OCI-LY1 (cell line): ENCODE results near the gene STEAP1B.

Experiments
- H2AFZ ChIP-seq: fragments of 200-600 bp; sonication (generic), shearing (Covaris generic); 2 replicates; pipeline ENCODE4 v1.6.0; 2014; ENCODE audit warnings: antibody characterized with exemption, mild to moderate bottlenecking, low read length
- H3F3A ChIP-seq: fragments of 200-600 bp; sonication (generic), shearing (Covaris generic); 2 replicates; pipeline ENCODE4 v1.6.0; 2014; ENCODE audit warnings: mild to moderate bottlenecking, antibody characterized with exemption, low read length, moderate library complexity; ENCODE audit not compliant: insufficient read depth
- H3K27ac ChIP-seq: fragments of 200-600 bp; sonication (generic); 2 replicates; pipeline ENCODE4 v1.5.1; 2014; ENCODE audit warnings: low read length, mixed run types, mild to moderate bottlenecking, low read depth; ENCODE audit not compliant: poor library complexity, severe bottlenecking
- H3K27me3 ChIP-seq: fragments of 200-600 bp; sonication (generic); 2 replicates; pipeline ENCODE4 v1.6.0; 2014; ENCODE audit warnings: antibody characterized with exemption, mild to moderate bottlenecking, low read length, moderate library complexity; ENCODE audit not compliant: insufficient read depth
- H3K36me3 ChIP-seq: fragments of 200-600 bp; sonication (generic); 2 replicates; pipeline ENCODE4 v1.6.1; 2014; ENCODE audit warnings: mild to moderate bottlenecking, antibody characterized with exemption, low read length, moderate library complexity, mixed read lengths; ENCODE audit not compliant: insufficient read depth
- H3K4me1 ChIP-seq: fragments of 200-600 bp; sonication (generic); 2 replicates; pipeline ENCODE4 v1.5.1; 2014; ENCODE audit warnings: mild to moderate bottlenecking, low read length, moderate library complexity; ENCODE audit not compliant: insufficient read depth, severe bottlenecking
- H3K4me2 ChIP-seq: fragments of 200-600 bp; sonication (generic), shearing (Covaris generic); 2 replicates; pipeline ENCODE4 v1.6.1; 2014; ENCODE audit warnings: low read length
- H3K4me3 ChIP-seq: fragments of 200-600 bp; sonication (generic); 2 replicates; pipeline ENCODE4 v1.5.1; 2014; ENCODE audit warnings: low read length, low read depth, mild to moderate bottlenecking, mixed read lengths; ENCODE audit not compliant: poor library complexity, severe bottlenecking
- H3K79me2 ChIP-seq: fragments of 200-600 bp; shearing (Covaris generic); 2 replicates; pipeline ENCODE4 v1.6.1; 2016; ENCODE audit warnings: mixed run types, low read length, mixed read lengths; ENCODE audit not compliant: insufficient read depth
- H3K9ac ChIP-seq: fragments of 200-600 bp; sonication (generic), shearing (Covaris generic); 2 replicates; pipeline ENCODE4 v1.6.1; 2014; ENCODE audit warnings: mild to moderate bottlenecking, low read length, mixed read lengths
- H3K9me2 ChIP-seq: fragments of 200-600 bp; sonication (generic), shearing (Covaris generic); 2 replicates; pipeline ENCODE4 v1.6.1; 2014; ENCODE audit warnings: low read depth, mild to moderate bottlenecking, low read length, mixed read lengths
- H3K9me3 ChIP-seq: fragments of 200-600 bp; shearing (Covaris generic); 2 replicates; pipeline ENCODE4 v1.6.1; 2014; ENCODE audit warnings: low read length, mixed read lengths
- H4K20me1 ChIP-seq: fragments of 200-600 bp; sonication (generic), shearing (Covaris generic); 2 replicates; pipeline ENCODE4 v1.6.0; 2016; ENCODE audit warnings: mild to moderate bottlenecking, low read length; ENCODE audit not compliant: insufficient read depth
- EZH2 ChIP-seq: fragments of 200-600 bp; sonication (generic), shearing (Covaris generic); IDR thresholded peaks from 2 replicates; pipeline ENCODE4 v1.8.0; 2017; ENCODE audit warnings: borderline replicate concordance, mixed run types, mild to moderate bottlenecking, antibody characterized with exemption, low read length, moderate library complexity, mixed read lengths
- TF ChIP-seq, protein P1 (sequence below): fragments of 200-600 bp; sonication (generic), shearing (Covaris generic); IDR thresholded peaks from 2 replicates; pipeline ENCODE4 v1.5.1; 2017; ENCODE audit warnings: mild to moderate bottlenecking, antibody characterized with exemption, low read length, moderate library complexity, mixed read lengths

Gene STEAP1B

GRCh38 chr7:22481726-22482125 is 18.3 kb downstream of the STEAP1B start:
- TF ChIP-seq EZH2, result no peak
- TF ChIP-seq, protein P1, sequence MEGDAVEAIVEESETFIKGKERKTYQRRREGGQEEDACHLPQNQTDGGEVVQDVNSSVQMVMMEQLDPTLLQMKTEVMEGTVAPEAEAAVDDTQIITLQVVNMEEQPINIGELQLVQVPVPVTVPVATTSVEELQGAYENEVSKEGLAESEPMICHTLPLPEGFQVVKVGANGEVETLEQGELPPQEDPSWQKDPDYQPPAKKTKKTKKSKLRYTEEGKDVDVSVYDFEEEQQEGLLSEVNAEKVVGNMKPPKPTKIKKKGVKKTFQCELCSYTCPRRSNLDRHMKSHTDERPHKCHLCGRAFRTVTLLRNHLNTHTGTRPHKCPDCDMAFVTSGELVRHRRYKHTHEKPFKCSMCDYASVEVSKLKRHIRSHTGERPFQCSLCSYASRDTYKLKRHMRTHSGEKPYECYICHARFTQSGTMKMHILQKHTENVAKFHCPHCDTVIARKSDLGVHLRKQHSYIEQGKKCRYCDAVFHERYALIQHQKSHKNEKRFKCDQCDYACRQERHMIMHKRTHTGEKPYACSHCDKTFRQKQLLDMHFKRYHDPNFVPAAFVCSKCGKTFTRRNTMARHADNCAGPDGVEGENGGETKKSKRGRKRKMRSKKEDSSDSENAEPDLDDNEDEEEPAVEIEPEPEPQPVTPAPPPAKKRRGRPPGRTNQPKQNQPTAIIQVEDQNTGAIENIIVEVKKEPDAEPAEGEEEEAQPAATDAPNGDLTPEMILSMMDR, result no peak
- Histone ChIP-seq H3K9ac (no peak overlapping the region), H3K4me3 (no peak overlapping the region), H3K36me3 (no peaks in the 10 kb centered on the region), H3K79me2 (no peaks in the 10 kb centered on the region), H3K27me3 (no peaks in the 10 kb centered on the region), H3K4me1 (peaks cover 8% of the 10 kb centered on the region), H2AFZ (no peak overlapping the region), H3K4me2 (no peak overlapping the region), H3K9me2 (no peaks in the 10 kb centered on the region), H3K27ac (no peak overlapping the region), H3K9me3 (no peaks in the 10 kb centered on the region), H3F3A (no peaks in the 10 kb centered on the region), H4K20me1 (no peaks in the 10 kb centered on the region)

GRCh38 chr7:22480523-22481075 is 19.4 kb downstream of the STEAP1B start:
- Histone ChIP-seq H2AFZ (no peak overlapping the region), H3K9ac (no peak overlapping the region), H3K4me1 (peaks cover 8% of the 10 kb centered on the region), H3K27me3 (no peaks in the 10 kb centered on the region), H3F3A (no peaks in the 10 kb centered on the region), H4K20me1 (no peaks in the 10 kb centered on the region), H3K9me3 (no peaks in the 10 kb centered on the region), H3K27ac (no peak overlapping the region), H3K4me3 (no peak overlapping the region), H3K79me2 (no peaks in the 10 kb centered on the region), H3K9me2 (no peaks in the 10 kb centered on the region), H3K4me2 (no peak overlapping the region), H3K36me3 (no peaks in the 10 kb centered on the region; the same call in 1 of the 2 replicates)
- no peak for TF ChIP-seq EZH2
- TF ChIP-seq, protein P1, result no peak

DNA sequence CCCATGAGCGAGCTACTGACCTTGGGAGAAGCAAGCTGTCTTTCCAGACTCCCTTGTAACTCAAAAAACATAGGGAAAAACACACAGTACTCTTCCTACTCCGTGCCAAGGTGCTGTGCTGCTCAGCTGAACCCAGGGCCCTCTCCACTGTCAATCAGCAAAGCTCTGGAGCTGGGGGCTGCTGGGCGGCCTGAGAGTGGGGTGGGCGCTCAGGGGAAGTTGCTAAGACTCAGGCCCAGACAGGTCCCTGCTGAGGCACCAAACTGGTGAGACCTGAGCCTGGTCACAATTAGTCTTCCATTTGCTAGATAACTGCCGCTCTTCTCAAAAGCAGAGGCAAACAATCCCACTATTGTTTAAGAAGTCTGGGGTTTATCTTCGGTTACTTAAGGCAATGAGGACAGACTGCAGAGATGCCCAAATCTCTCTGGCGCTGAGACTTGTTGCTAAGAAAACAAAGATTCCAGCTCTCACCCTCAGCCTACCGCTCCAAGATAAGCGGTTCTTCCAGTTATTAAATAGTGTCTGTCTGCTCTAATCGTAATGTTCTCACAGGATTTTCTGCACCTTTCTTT is 22.0 kb downstream of the STEAP1B start:
- no peaks in the 10 kb centered on the region; the same call in 1 of the 2 replicates for H3K36me3 ChIP-seq
- no peak overlapping the region for H3K4me2 ChIP-seq
- no peak overlapping the region for H3K4me3 ChIP-seq
- H3F3A ChIP-seq, result no peaks in the 10 kb centered on the region
- no peaks in the 10 kb centered on the region for H3K9me2 ChIP-seq
- no peaks in the 10 kb centered on the region for H4K20me1 ChIP-seq
- H3K4me1 ChIP-seq, result peaks cover 8% of the 10 kb centered on the region
- no peak overlapping the region for H2AFZ ChIP-seq
- H3K27ac ChIP-seq, result no peak overlapping the region
- no peaks in the 10 kb centered on the region for H3K27me3 ChIP-seq
- H3K9ac ChIP-seq, result no peak overlapping the region
- H3K9me3 ChIP-seq, result no peaks in the 10 kb centered on the region
- H3K79me2 ChIP-seq, result no peaks in the 10 kb centered on the region
- TF ChIP-seq EZH2, result no peak
- TF ChIP-seq, protein P1, result no peak
